ENCODE data around the gene CPOX.

DNA sequence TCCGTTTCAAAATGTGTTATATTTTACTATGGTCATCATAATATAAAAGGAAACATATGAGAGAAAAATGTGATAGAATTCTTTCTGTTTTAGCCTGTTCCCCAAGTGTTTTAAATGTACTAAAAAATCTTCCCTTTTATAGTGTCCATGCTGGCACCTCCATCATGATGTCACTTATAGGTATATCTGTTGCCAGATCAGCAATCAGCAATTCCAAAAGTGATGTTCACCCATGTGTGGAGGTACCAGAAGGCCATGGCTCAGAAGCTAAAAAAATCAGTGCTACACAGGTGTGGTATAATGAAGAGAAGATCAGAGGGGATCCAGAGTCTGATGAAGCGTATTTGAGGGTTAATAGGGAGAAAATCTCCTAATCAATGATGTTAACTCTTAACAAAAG, 62.7 kb downstream of the CPOX start:
- TF ChIP-seq, protein P1, sequence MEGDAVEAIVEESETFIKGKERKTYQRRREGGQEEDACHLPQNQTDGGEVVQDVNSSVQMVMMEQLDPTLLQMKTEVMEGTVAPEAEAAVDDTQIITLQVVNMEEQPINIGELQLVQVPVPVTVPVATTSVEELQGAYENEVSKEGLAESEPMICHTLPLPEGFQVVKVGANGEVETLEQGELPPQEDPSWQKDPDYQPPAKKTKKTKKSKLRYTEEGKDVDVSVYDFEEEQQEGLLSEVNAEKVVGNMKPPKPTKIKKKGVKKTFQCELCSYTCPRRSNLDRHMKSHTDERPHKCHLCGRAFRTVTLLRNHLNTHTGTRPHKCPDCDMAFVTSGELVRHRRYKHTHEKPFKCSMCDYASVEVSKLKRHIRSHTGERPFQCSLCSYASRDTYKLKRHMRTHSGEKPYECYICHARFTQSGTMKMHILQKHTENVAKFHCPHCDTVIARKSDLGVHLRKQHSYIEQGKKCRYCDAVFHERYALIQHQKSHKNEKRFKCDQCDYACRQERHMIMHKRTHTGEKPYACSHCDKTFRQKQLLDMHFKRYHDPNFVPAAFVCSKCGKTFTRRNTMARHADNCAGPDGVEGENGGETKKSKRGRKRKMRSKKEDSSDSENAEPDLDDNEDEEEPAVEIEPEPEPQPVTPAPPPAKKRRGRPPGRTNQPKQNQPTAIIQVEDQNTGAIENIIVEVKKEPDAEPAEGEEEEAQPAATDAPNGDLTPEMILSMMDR (IDR thresholded peaks at IDR 0.05) = no peak
- no peak for TF ChIP-seq POLR2A (IDR thresholded peaks at IDR 0.05)

All from Peyer's patch (tissue), 4 donors.